SK-N-MC (cell line): ENCODE results near the gene ASCC1.

ENCODE experiments used
- DNase-seq: peaks from one replicate; pipeline ENCODE4 v3.0.0-alpha.2; 2011; ENCODE audit warnings: low read depth, low spot score
- H3K27ac ChIP-seq: fragments of 200-600 bp; sonication (generic); 2 replicates; pipeline ENCODE4 v1.5.1; 2016; ENCODE audit warnings: mixed run types
- H3K36me3 ChIP-seq: fragments of 200-600 bp; sonication (generic); 2 replicates; pipeline ENCODE4 v1.6.1; 2017; ENCODE audit warnings: antibody characterized with exemption, low read length, mixed read lengths; ENCODE audit not compliant: insufficient read depth
- H3K4me3 ChIP-seq: fragments of 200-600 bp; sonication (generic); 2 replicates; pipeline ENCODE4 v1.5.1; 2016
- H3K9ac ChIP-seq: fragments of 200-600 bp; sonication (generic); 2 replicates; pipeline ENCODE4 v1.8.0; 2017; ENCODE audit warnings: mixed run types, mixed read lengths; ENCODE audit not compliant: insufficient read length
- H3K9me3 ChIP-seq: fragments of 200-600 bp; sonication (generic); 2 replicates; pipeline ENCODE4 v1.6.1; 2017; ENCODE audit warnings: low read depth, mild to moderate bottlenecking, antibody characterized with exemption, low read length, moderate library complexity, mixed read lengths
- EZH2 ChIP-seq: fragments of 200-600 bp; sonication (generic); IDR thresholded peaks from one replicate; pipeline ENCODE4 v1.6.1; 2017; ENCODE audit warnings: antibody characterized with exemption
- FOXP2 ChIP-seq: optimal IDR thresholded peaks from 2 replicates; pipeline ENCODE3; 2011; ENCODE audit warnings: mild to moderate bottlenecking, moderate library complexity; ENCODE audit not compliant: insufficient read depth; ENCODE audit errors: extremely low read length, control extremely low read depth
- POLR2AphosphoS5 ChIP-seq: IDR thresholded peaks from 2 replicates; pipeline ENCODE4 v1.6.1; 2012; ENCODE audit warnings: mild to moderate bottlenecking, low read depth, low read length, borderline replicate concordance

The ASCC1 gene

DNA sequence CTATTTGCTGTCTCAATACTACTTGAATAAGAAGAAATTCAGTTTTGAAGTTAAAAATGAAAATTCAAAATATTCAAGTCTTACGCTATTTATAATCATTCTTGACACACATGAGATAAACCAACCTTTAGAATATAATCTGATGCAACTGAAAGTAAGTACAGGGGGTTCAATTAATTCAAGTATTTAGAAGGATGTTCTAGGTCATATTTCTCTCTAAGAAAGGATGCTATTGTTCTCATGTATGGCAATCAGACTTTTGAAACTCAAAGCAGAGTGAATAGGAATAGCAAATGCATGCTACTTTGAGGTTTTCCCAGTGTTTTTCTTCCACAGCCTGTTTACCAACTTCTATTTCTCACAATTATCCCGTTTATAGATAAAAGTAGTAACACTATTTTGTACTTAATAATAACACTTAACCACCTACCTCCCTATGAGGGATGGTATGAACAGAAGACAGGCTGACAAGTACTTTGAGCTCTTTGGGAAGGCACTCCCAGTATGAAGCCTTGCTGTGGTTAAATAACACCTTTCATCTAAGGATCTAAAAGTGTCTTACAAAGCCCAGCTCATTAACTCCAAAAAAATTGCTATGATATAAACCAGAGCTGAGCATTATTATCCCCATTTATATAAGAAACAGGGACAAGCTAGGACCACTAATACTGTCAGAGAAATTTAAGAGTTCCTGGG, 109.8 kb downstream of the ASCC1 start:
- TF ChIP-seq EZH2: no peak
- TF ChIP-seq FOXP2: no peak
- no peak for TF ChIP-seq POLR2AphosphoS5
- Histone ChIP-seq H3K4me3 (no peak overlapping the region), H3K9ac (no peak overlapping the region)

DNA sequence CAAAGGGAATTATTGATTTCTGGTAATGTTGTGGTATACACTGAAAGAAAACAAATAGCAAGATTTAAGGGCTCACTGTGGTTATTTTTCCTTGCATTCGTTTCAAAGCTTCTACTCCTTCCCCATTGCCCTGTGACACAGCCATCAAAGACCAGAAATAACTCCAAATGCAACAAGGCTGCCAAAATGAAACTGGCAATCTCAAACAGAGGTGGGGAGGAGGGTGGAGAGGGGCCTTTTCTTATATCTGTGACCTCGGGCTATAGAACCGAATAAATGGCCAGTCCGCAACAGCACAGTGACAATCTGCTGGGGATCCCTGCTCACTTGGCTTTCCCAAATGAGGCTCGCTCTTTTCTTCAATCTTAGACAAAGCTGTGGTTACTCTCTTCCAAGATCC, 110.4 kb downstream of the ASCC1 start:
- Histone ChIP-seq H3K36me3 (no peaks in the 10 kb centered on the region), H3K9ac (no peak overlapping the region), H3K9me3 (no peaks in the 10 kb centered on the region), H3K4me3 (no peak overlapping the region), H3K27ac (no peak overlapping the region)
- DNase-seq: no peak
- TF ChIP-seq FOXP2 (no peak), EZH2 (no peak), POLR2AphosphoS5 (no peak)

More for the DNA sequence above, 109.8 kb downstream of the ASCC1 start:
- no peaks in the 10 kb centered on the region for H3K9me3 ChIP-seq
- no peak overlapping the region for H3K27ac ChIP-seq
- H3K36me3 ChIP-seq: no peaks in the 10 kb centered on the region
- no peak for DNase-seq

- Histone ChIP-seq H3K9ac (no peak overlapping the region), H3K9me3 (no peaks in the 10 kb centered on the region), H3K4me3 (no peak overlapping the region), H3K36me3 (no peaks in the 10 kb centered on the region), H3K27ac (no peak overlapping the region)
- DNase-seq: no peak
- no peak for TF ChIP-seq EZH2
- no peak for TF ChIP-seq FOXP2
- TF ChIP-seq POLR2AphosphoS5: no peak
Observed at GRCh38 chr10:72105098-72105475, 111.0 kb downstream of the ASCC1 start.

GRCh38 chr10:72104472-72105097, 111.5 kb downstream of the ASCC1 start:
- Histone ChIP-seq H3K4me3 (no peak overlapping the region), H3K27ac (no peak overlapping the region), H3K9me3 (no peaks in the 10 kb centered on the region), H3K9ac (no peak overlapping the region), H3K36me3 (no peaks in the 10 kb centered on the region)
- DNase-seq: no peak
- TF ChIP-seq FOXP2 (no peak), POLR2AphosphoS5 (no peak), EZH2 (no peak)

DNA sequence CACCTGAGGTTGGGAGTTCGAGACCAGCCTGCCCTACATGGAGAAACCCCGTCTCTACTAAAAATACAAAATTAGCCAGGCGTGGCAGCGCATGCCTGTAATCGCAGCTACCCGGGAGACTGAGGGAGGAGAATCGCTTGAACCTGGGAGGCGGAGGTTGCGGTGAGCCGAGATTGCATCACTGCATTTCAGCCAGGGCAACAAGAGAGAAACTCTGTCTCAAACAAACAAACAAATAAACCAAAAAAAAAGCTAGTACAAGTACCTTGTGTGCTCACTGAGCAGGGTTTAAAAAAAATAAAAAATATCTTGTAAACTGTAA, 116.5 kb downstream of the ASCC1 start:
- H3K9me3 ChIP-seq: no peaks in the 10 kb centered on the region
- no peaks in the 10 kb centered on the region for H3K36me3 ChIP-seq
- no peak for DNase-seq
- no peak overlapping the region for H3K4me3 ChIP-seq
- TF ChIP-seq POLR2AphosphoS5: no peak
- no peak for TF ChIP-seq FOXP2
- TF ChIP-seq EZH2: no peak
- no peak overlapping the region for H3K27ac ChIP-seq
- H3K9ac ChIP-seq: no peak overlapping the region

DNA sequence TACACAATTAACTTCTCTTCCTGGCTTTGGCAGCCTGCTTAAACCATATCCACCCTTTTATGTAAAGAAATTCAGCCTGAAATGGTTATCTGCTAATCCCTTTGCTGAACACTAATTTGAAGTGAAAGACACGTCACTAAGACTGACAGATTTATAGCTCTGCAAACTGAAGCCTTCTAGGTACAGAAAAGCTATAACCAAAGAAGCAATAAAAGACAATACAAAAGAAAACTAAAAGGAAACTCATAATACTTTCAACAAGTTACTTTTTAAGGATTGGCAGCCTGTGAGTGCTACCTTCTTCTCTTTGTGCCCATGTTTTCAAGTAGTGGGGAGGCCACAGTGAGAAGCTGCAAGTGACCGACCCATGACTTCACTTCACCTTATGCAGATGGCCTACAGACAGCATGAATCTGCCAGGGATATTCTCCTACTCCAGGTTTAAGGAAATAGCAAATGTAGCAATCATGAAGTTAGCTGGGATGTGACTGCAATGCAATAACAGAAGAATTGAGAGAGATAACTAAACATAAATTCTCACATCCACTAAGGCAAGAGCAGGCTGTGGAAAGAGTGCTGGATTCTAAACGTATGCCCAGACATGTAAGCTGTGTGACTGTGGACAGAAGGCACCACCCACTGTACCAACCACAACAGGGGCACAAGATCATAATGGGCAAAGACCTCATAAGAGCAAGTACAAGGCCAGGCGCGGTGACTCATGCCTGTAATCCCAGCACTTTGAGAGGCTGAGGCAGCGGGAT, 117.1 kb downstream of the ASCC1 start:
- no peak overlapping the region for H3K9ac ChIP-seq
- H3K9me3 ChIP-seq: no peaks in the 10 kb centered on the region
- H3K36me3 ChIP-seq: no peaks in the 10 kb centered on the region
- H3K27ac ChIP-seq: no peak overlapping the region
- TF ChIP-seq FOXP2: no peak
- TF ChIP-seq EZH2: no peak
- no peak for TF ChIP-seq POLR2AphosphoS5
- no peak overlapping the region for H3K4me3 ChIP-seq
- no peak for DNase-seq

DNA sequence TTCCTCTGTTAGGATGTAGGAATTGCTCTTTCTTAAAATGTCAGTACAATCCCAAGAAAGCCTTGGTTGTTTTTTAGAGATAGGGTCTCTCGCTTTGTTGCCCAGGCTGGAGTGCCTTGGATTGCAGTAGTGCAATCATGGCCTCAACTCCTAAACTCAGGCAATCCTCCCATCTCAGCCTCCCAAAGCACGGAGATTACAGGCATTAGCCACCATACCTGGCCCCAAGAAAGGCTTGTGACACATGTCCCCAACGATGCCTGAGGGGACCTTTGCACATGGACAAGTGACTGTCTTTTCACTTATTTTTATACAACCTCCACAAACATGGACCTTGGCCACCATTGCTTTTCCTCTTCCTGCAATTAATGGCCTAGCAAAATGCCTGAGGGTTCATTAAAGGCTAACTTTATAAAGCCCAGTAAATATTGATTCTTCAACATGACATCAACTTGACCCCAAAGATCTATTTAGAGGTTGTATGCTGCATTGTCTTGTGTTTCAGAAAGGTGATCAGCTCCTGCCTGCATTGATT, 117.7 kb downstream of the ASCC1 start:
- no peak overlapping the region for H3K27ac ChIP-seq
- no peaks in the 10 kb centered on the region for H3K36me3 ChIP-seq
- TF ChIP-seq FOXP2: no peak
- no peak for TF ChIP-seq POLR2AphosphoS5
- TF ChIP-seq EZH2: no peak
- H3K4me3 ChIP-seq: no peak overlapping the region
- no peak overlapping the region for H3K9ac ChIP-seq
- DNase-seq: no peak
- H3K9me3 ChIP-seq: no peaks in the 10 kb centered on the region
